8988T (cell line): ENCODE data around the gene CEMIP.
"Not testable (repeated sequence)": the region's sequence is repeated elsewhere in the genome, so short reads cannot be mapped to it uniquely, and the experiment has no call there.

Experiments used
- DNase-seq: peaks from one replicate; pipeline ENCODE4 v3.0.0; 2011

The CEMIP gene

DNA sequence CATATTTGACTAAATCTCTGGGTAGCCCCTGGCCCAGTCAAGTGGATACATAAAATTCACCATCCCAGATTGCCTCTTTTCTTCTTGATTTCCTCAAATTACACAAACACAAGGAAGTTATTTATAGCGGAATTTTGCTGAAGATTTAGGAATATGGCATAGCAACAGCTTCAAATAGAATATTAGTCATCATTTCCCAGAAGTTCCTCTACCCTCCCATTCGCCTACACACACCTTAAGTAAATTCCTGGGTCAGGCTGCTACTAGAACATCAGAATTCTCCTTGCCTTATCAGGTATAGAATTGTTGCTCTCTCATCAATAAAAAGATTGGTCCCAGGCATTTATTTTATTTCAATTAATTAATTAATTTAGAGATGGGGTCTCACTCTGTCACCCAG is 178.8 kb downstream of the CEMIP start:
- DNase-seq = no peak

DNA sequence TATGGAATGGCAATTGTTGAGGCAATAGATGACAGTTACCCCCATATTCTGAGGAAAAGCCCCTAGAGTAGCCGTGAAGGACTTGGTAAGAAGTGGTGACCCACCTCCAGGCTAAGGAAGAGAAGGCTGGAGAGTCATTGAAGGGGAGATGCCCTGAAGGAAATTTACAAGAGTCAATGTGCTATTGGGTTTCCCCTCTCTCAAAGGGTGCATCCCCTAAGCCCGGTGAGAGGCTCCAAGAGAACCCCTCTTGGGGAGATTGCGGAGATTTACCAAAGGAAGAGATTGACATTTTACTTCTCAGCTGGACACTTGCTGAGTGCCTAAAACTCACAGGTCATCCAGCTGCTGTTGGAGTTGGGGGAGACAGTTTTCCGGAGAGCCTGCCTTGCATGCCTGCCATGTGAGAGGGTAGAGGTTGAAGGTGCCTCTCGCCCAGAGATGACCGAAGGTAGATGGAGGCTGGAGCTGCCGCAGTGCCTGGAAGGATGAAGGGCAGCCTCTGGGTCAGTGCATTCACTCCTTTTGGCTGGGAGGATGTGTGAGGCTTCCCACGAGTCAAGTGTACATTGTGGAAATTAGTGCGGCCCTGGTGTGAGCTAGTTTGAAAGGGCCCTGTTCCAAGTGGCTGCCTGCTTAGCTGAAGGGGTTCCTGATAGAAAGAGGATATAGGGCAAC is 179.8 kb downstream of the CEMIP start:
- DNase-seq = no peak

DNA sequence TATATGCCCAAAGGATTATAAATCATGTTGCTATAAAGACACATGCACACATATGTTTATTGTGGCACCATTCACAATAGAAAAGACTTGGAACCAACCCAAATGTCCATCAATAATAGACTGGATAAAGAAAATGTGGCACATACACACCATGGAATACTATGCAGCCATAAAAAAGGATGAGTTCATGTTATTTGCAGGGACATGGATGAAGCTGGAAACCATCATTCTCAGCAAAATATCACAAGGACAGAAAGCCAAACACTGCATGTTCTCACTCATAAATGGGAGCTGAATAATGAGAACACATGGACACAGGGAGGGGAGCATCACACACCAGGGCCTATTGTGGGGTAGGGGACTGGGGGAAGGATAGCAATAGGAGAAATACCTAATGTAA is 186.3 kb downstream of the CEMIP start:
- DNase-seq = not testable (repeated sequence)

DNA sequence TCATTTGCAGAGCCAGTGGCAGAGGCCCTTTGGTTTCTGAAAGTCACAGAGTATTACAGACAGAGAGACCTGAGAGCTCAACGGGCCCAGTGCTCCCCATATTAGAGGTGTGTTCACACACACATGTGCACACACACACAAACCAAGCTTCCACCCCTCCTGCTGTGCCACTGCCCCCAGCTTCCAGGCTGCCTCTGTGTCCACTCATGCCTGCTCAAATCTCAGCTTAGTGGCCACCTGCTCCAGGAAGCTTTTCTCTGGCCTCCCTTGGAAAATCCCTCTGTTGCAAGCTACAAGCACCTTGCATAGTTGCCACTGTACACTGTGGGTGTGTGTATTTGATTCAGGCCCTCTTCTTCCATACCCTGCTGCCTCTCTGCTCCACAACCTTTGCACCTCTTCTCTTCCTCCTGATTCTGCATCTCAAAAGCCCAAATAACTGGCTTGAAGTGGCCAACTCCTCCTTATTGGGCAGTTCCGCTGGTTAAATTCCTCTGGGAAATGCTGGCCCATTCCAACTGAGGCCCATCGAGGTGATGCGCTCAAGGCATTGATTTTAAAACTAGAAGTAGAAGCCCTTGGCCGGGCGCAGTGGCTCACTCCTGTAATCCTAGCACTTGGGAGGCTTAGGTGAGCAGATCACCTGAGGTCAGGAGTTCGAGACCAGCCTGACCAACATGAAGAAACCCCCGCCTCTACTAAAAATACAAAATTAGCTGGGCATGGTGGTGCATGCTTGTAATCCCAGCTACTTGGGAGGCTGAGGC is 187.4 kb downstream of the CEMIP start:
- DNase-seq = no peak

DNA sequence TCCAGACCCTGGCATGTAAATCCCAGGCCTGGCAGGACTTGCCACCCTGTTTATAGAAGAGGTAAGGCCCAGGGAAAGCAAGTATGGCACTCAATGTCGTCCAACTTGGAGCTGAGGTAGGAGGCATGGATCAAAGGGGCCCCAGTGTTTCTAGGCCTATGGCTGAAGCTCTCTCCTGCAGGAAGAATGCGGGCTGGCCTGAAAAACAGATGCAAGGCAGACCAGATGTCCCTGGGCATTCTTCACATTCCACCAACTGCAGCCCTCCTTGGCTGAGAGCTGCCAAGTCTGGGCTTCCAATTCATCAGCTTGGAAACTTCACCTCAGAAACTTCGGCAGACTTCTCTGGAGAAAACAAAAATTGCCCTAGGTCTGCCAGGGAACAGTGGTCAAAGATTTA is 188.3 kb downstream of the CEMIP start:
- DNase-seq = no peak

DNA sequence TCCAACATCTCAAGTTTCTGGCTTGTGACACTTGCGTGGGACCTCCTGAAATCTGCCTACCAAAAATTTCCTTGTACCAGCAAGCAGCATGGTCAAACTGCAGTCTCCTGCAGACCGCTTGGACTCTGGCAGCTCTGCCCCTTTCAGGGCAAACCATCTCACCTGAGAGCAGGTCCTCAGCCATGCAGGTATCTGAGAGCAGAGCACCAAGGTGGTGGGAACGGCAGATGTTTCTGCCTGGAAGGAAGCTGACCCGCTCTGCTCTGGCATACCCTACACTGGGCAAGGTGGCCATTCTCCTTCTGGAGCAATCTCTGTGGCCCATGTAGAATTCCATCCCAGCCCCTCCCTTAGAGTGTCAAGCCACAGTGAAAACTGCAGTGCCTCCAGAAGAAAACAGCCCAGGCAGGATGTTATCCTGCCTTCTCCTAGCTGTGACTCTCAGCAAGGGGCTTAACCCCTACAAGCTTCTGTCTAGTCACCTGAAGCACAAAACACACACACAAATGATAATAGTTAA is 188.9 kb downstream of the CEMIP start:
- DNase-seq = no peak

DNA sequence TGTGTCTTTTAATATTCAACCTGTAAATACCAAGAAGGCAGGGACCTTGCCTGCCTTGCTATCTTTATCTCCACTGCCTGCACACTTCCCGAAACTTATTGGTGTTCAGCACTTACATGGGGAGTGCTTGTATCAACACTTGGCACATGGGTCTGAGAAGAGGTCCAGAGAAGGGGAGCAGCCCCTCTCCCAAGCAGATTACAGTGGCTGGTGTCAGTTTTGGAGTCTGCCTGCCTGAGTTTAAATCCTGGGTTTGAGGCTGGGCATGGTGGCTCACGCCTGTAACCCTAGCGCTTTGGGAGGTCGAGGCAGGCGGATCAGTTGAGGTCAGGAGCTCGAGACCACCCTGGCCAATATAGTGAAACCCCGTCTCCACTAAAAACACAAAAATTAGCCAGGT is 190.1 kb downstream of the CEMIP start:
- no peak for DNase-seq

DNA sequence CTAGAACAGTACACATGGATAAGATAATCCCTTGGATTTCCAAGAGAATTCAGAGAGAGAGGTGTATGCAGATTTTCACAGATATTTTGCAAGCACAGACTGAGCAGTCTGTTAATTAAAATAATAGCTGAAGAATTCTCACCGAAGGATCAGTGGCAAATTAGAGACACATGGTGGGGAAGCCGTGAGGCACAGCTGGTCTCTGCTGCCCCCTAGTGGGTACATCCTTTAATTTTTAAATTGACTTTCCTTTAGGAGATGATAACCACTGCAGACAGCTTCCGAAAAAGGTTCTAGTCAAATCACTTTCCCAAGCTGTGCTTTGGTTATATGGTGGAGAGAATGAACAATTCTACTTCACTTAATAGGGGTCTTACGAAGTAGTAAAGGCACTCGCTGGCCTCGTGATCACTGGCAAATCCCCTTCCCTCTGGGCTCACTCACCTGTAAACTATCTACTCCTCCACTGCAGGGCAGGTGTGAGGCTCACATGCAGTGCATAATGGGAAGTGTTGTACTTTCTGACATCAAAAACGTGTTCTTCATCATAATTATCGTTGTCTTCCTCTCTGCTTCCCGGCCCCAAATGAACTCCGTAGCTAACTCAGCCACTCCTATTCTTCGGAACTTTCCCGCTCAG is 191.0 kb downstream of the CEMIP start:
- peak; percentile 24 for DNase-seq

DNA sequence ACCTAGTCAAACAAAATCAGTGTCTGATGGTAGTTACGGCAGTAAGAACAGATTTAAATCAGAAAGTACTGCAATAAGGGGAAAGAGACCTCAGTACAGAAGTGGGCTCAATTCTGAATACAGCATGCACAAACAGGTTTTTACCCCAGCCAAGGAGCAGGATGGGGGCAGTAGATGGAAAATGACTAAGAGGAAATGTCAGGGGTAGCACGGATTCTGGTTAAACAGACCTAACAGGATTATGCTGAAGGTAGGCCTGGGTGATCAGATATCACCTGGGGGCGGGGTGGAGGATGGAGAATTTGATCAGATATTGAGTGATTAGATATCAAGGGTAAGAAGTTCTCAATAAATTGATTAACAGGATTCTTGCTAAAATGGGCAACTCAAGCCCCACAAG is 191.5 kb downstream of the CEMIP start:
- no peak for DNase-seq

DNA sequence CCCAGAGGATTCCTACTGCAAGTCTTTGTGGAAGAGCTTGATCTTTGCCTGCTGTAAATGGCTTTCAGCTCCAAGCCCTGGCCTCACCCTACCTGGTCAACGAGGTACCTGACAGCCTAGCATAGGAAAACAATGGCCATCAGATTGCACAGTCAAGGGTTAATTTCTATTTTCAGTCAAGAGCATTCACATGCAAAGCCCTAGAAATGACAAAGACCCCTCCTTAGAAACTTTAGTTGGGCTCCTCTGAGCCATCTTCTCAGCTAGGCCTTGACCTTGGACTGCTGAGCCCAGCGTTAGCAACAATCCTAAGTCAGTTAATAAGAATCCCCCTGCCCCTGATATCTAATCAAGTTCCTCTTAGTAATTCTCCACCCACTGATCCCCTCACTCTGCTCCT is 192.0 kb downstream of the CEMIP start:
- DNase-seq = no peak

DNA sequence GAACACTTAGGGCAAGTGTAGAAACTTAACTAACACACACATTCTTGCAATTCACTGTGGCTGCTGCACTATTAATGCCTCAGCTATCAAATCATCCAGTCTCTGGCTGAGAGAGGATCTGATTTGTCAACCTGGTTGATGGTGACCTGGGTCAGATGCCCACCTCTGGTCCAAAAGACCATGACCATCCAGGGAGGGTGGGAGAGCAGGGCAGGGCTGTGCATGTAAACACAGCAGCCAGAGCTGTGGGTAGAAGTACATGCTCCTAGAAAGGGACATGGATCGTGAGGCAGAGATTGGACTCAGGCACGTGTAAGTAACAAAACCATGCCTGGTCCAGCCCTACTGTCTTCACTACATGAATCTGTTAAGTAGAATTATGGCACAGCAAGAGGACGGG is 193.1 kb downstream of the CEMIP start:
- no peak for DNase-seq

DNA sequence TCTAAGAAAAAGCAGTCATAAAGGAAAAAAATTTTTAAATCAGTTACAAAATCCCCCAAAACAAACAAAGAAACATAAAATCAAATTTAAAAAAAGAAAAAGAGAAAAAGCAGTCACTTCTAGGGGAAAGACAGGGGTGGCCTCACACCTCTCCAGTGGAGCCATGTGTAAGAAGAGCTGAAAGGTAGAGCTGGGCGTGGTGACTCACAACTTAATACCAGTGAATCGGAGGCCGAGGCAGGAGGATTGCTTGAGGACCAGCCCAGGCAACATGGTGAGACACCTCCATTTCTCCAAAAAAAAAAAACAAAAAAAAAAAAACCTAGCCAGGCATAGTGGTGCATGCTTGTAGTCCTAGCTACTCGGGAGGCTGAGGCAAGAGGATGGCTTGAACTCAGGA is 195.7 kb downstream of the CEMIP start:
- DNase-seq = no peak

DNA sequence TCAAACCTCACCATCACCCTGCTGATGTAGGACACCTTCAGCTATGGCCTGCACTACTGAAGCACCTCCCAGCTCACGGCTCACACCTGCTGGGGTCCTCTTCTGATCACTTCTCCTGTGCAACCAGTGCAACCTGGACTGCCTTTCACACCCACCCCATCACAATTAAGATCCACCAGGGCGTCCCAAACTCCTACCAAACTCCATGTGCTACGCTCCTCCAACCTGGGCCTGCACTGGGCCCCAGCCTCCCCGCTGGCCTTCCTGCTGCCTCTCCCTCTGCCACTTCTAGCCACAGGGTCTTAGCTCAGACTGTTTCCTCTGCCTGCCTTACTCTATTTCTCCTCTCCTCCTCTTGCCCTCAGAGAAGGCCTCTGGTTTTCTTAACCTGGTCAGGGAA is 197.7 kb downstream of the CEMIP start:
- DNase-seq = no peak

DNA sequence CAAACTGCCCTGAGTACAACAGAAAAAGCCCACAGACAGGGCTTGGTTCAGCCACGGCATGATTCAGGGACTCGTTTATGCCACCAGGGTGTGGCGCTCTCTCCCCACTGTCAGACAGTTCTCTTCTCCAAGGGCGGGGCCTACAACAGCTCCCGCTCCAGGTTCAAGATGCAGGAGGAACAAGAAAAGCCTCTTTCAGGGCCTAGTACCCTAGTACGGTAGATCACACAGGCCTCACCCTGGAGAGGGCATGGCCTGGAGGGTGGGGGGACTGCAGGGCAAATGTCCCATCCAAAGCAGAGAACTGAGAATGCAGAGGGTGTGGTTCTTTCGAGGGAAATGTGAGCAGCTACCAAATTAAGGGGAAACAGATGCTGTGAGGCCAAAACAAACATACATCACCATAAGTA is 198.5 kb downstream of the CEMIP start:
- no peak for DNase-seq

DNA sequence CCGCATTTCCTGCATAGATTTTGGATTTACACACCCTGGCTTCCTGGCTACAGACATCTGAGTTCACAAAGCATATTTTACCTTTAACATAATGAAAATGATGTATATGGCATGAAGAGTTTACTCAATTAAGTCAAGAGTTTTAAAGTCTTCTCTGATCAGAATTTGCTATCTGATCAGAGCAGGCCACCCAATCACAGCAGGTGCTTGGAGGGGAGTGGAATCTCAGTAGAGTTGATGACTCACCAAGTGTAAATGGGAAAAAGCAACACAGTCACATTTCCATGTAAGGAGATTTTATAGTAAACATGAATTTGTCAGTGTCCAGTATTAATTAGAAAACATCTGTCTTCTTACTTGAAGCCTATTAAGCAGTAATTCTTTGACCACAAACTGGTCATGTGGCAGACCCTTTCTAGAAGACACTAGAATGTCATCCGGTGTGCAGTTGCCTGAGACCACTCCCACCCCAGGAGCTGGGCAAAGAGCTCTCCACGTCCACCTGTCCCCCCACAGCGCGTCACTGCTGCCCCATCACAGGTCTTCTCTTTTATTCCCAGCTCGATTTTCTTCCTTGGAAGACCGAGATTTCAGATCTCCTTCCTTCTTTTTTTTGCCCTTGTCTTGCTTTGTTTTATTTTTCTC is 199.6 kb downstream of the CEMIP start:
- DNase-seq = no peak

DNA sequence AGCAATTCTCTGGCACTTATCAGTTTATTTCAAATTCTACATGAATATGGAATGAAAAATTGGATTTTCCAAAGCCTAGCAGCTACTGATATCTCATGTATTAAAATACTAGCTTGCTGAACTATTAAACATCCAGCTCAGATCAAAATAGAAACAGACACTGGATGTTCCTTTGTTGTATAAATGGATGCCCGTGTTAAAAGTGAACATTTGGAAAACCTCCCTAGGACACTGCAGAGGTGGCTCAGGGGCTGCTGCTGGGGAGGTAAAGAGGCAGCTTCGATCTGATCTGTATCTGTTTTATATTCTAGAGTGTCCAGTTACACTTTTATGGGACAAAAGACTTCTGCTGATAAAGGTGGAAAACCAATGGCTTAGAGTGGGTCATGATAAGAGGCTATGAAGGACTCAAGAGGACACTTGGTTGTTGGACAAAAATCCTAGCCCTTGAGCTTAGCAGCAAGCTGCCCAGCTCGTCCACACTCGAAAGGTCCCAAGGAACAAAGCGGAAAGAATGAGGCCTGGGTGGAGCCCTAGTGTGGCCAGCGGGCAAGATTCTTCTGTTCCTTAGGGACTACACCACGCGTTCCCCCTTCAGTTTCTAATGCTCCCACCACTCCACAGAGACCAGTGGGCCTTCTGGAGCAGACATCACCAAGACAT is 200.5 kb downstream of the CEMIP start:
- DNase-seq = no peak

DNA sequence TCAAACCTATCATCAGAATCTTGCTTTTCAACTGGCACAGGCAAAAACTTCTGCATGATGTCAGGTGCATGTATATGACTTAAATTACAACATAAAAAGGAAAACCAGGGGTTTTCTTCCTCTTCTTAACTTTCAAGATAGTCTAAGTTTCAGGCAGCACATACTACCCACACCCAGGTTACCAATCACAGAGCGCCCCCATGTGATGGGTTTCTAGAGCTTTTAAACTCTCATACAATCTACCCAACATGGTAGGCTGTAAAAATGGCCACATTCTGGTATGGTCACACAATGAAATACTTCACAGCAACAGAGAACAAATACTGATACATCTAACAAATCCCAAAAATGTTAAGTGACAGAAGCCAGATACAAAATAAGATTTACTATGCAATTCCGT is 203.0 kb downstream of the CEMIP start:
- no peak for DNase-seq

DNA sequence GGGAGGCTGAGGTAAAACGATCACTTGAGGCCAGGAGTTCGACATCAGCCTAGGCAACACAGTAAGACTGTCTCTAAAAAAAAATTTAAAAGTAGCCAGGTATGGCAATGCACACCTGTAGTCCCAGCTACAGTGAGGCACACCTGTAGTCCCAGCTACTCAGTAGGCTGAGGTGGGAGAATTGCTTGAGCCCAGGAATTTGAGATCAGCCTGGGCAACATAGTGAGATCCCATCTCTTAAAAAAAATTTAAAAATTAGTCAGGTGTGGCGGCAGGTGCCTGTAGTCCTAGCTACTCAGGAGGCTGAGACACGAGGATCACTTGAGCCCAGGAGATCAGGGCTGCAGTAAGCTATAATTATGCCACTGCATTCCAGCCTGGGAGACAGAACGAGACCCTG is 203.7 kb downstream of the CEMIP start:
- no peak for DNase-seq

DNA sequence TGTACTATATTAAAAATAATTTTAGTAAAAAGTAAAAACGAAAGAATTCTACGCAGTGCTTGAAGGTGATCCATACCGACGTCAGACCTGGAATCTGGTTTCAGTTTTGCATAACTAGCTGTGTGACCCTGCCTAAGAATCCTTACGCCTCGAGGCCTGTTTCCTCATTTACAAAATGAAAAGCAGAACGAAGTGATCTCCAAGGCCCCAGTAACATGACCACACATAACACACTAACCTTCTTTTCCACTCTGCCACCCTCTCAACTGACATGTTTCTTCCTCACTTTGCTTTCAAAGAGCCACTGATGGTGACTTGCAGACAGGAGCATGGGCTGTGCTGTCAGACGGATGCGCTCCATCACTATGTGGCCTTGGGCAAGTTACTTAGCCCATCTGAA is 205.7 kb downstream of the CEMIP start:
- no peak for DNase-seq

DNA sequence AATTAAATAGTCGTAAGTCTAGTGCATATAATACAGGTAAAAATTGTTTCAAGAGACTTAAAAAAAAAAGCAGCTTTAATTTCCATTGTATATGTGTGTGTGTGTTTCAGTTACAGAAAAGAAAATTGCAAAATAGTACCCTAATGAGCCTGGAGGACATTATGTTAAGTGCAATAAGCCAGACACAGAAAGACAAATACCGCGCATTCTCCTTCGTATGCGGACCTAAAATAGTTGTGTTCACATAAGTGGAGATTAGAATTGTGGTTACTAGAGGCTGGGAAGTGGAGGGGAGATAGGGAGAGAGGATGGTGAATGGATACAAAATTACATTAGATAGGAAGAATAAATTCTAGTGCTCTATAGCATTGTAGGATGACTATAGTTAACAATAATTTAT is 206.8 kb downstream of the CEMIP start:
- DNase-seq = no peak

DNA sequence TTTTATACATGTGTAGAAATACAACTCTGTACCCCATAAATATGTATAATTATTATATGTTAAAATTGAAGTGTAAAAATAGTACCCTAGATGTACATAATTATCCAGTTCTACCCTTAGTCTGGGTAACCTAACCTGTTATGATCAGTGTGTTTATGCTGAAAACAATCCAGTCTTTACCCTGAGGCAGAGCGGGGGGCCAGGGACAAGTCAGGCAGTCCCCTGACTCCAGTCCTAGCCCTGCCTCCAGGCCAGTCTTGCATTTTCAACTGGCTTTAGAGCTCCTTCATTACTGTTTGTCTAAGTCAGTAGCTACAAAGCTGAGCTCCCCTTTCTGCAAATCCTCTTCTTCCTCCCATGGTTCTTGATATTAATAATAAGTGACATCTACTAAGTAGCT is 207.3 kb downstream of the CEMIP start:
- DNase-seq = no peak

DNA sequence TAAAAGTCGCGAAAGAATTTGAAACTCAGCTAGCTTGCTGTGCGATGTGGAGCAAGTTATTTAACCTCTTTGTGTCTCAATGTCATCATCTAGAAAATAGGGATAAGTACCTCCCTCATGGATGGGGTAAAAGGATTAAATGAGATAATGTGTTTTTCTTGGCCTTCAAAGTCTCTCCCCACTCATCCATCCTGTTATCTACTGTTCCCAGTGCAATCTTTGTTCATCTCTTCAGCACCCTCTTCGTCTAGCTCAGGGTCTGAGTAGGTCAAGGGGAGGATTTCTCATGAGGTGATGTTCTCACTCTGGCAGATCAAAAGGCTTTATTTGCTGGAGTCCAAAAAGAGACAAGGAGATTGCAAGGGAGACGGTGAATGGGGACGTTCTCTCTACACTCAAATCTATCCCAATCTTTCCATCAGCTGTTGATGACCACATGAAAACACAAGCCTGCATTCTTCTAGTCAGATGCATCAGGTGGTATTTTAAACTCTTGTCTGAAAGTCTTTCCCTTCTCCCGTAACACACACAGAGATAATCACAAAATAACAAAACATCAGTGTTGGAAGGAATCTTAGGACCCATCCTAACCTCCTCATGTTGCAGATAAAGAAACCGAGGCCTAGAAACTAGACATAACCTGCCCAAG is 209.1 kb downstream of the CEMIP start:
- DNase-seq = no peak
